K562 (cell line): ENCODE results near the gene RSPH10B. TPM values are rescaled to one million over a fixed set of nuclear protein-coding genes. Genes with fewer than 3 reads are reported as not detected.
A peak's percentile ranks its signal among the peaks of the same experiment; 100 is the strongest.

Source experiments
- BACH1 ChIP-seq: fragments of 200-800 bp; sonication (Bioruptor generic); IDR thresholded peaks from 2 replicates; pipeline ENCODE4 v1.6.1; 2016; ENCODE audit warnings: missing genetic modification characterization, missing compliant biosample characterization
- KDM2B ChIP-seq: fragments of 250-450 bp; sonication (Bioruptor Pico); IDR thresholded peaks from 2 replicates; pipeline ENCODE4 v1.8.0; 2021; ENCODE audit warnings: mild to moderate bottlenecking, moderate library complexity
- MBD2 ChIP-seq: sonication (generic); IDR thresholded peaks from 2 replicates; pipeline ENCODE4 v1.6.1; 2016; ENCODE audit warnings: low read depth, borderline replicate concordance
- MCM3 ChIP-seq: fragments of 450-650 bp; IDR thresholded peaks from 2 replicates; pipeline ENCODE4 v1.6.1; 2016
- MCM5 ChIP-seq: fragments of 450-650 bp; IDR thresholded peaks from 2 replicates; pipeline ENCODE4 v1.6.1; 2016; ENCODE audit warnings: low read depth
- MXI1 ChIP-seq: IDR thresholded peaks from 2 replicates; pipeline ENCODE4 v1.6.1; 2011; ENCODE audit warnings: low read depth, mild to moderate bottlenecking, improper control_type of control experiment, low read length
- NCOR1 ChIP-seq: fragments of 450-650 bp; IDR thresholded peaks from 2 replicates; pipeline ENCODE4 v1.6.1; 2016; ENCODE audit warnings: mild to moderate bottlenecking, moderate library complexity
- SRF ChIP-seq, 2 experiments: fragments of 250-450, 450-650 bp in 1 of 2; sonication (Bioruptor Pico) in 1 of 2; sonication (generic) in 1 of 2; formaldehyde crosslinking; IDR thresholded peaks; 2 replicates each; pipeline versions ENCODE4 v1.5.0 to v1.5.1; 2020 to 2022; ENCODE audit warnings: mild to moderate bottlenecking in 1 of 2, missing genetic modification reagents in 1 of 2
- TCF3 ChIP-seq: sonication (generic); formaldehyde crosslinking; IDR thresholded peaks from 2 replicates; pipeline ENCODE4 v1.4.0; 2020; ENCODE audit warnings: mild to moderate bottlenecking, missing genetic modification reagents
- ZNF133 ChIP-seq: fragments of 250-450 bp; sonication (Bioruptor Pico); IDR thresholded peaks from 2 replicates; pipeline ENCODE4 v1.4.0; 2020; ENCODE audit warnings: mild to moderate bottlenecking
- ZNF175 ChIP-seq: fragments of 200-800 bp; sonication (Bioruptor generic); IDR thresholded peaks from 2 replicates; pipeline ENCODE4 v1.6.1; 2016; ENCODE audit warnings: low read depth, mild to moderate bottlenecking, missing genetic modification characterization, missing compliant biosample characterization
- ZNF668 ChIP-seq: fragments of 250-450 bp; sonication (Bioruptor Pico); IDR thresholded peaks from 2 replicates; pipeline ENCODE4 v1.8.0; 2022; ENCODE audit warnings: mild to moderate bottlenecking, inconsistent platforms
- polyA plus RNA-seq, 8 experiments: library from polyadenylated mRNA; depleted of rRNA in 4 of 8; stranded (reverse) in 5 of 8; unstranded in 3 of 8; fragments of >200 nt; fragmentation: Nextera tagmentation in 2 of 8; fragmentation: Illumina TruSeq in 1 of 8; extraction: Ambion mirVana in 2 of 8; extraction: Trizol in 1 of 8; gene quantifications; 2 replicates each; pipeline versions ENCODE4 v1.2.1 to v1.2.3, GENCODE V29; 2011 to 2014; ENCODE audit warnings: inconsistent platforms in 1 of 8, missing spikeins in 1 of 8
- total RNA-seq, 7 experiments: library from RNA; depleted of rRNA in 6 of 7; stranded (reverse); fragments of >200 nt in 6 of 7; fragmentation: Illumina TruSeq in 2 of 7; extraction: Trizol in 2 of 7; gene quantifications; 2 replicates each; pipeline versions ENCODE4 v1.2.1 to v1.2.3, GENCODE V29; 2011 to 2021; ENCODE audit warnings: low replicate concordance in 1 of 7
- TF ChIP-seq, protein P1 (sequence below), 3 experiments: fragments of 200-800 bp in 1 of 3; sonication (Bioruptor generic) in 1 of 3; sonication (generic) in 1 of 3; formaldehyde crosslinking in 1 of 3; IDR thresholded peaks; 2 replicates each; pipeline versions ENCODE4 v1.6.1 to v1.8.0; 2016 to 2022; ENCODE audit warnings: mild to moderate bottlenecking in 2 of 3, missing compliant biosample characterization in 2 of 3, missing genetic modification characterization in 2 of 3, missing genetic modification reagents in 1 of 3
- TF ChIP-seq, protein P2 (sequence below): fragments of 250-450 bp; sonication (Bioruptor Pico); IDR thresholded peaks from 2 replicates; pipeline ENCODE4 v1.5.0; 2021; ENCODE audit warnings: mild to moderate bottlenecking, moderate library complexity
- TF ChIP-seq, protein P3 (sequence below), 2 experiments: IDR thresholded peaks; 2 replicates each; pipeline ENCODE4 v1.6.1; 2012; ENCODE audit warnings: improper control_type of control experiment in 2 of 2, low read depth in 2 of 2, low read length in 2 of 2, borderline replicate concordance in 1 of 2
- TF ChIP-seq, protein P4 (sequence below): sonication (generic); formaldehyde crosslinking; IDR thresholded peaks from 2 replicates; pipeline ENCODE4 v1.8.0; 2022; ENCODE audit warnings: missing genetic modification reagents, mild to moderate bottlenecking, moderate library complexity, borderline replicate concordance

The RSPH10B gene
- total and polyA plus RNA-seq, 9 of the 15 experiments (the other 6 are each of a cell fraction or from before 2014, with no cell fraction given) = 0.01 to 0.09 TPM; not detected in 7

DNA sequence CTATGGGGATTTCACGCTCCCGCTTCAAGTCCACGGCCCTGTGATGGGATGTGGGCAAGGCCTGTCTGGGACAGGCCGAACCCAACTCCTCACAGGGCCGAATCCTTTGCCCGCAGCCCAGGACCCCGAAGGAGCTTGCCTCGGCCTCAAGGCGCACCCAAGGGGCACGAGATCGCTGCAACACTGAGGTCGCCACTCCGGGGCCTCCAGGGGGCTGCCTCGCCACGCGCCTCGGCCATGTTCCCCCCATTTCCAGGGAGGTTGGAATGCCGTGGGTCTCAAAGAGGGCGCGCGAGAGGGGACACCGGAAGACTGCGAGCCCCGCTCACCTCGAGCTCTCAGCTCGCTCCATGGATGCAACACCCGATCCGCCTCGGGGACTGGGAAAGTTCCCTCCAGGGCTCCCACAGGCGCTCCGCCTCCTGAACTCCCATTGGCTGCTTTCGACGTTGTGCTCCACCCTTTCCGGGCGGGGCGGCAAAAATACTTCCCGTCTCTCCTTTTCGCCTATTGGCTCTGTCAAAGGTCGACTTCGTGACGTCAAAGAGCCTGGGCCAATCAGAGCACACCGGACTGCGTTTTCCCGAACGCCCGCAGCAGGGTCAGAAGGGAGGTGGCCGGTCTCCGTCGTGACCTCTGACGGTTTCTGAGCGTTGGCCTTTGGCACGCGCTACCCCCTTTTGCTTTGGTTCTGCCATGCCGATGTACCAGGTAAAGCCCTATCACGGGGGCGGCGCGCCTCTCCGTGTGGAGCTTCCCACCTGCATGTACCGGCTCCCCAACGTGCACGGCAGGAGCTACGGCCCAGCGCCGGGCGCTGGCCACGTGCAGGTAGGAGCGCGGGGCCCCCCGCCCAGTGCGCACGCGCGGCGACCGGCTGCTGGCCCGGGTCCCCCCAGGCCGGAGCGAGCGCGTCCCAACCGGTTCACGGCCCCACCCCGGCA, 38.5 kb upstream of the RSPH10B start, which contains the start of the genes AIMP2 and PMS2 (continued):
- TF ChIP-seq, protein P1, sequence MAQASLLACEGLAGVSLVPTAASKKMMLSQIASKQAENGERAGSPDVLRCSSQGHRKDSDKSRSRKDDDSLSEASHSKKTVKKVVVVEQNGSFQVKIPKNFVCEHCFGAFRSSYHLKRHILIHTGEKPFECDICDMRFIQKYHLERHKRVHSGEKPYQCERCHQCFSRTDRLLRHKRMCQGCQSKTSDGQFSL (CRISPR knock-in tag; IDR thresholded peaks at IDR 0.05) = peak; percentile 55; the same call in 1 of the 2 replicates
- TF ChIP-seq, protein P1 (tag; IDR thresholded peaks at IDR 0.05) = no peak
- TF ChIP-seq, protein P2, sequence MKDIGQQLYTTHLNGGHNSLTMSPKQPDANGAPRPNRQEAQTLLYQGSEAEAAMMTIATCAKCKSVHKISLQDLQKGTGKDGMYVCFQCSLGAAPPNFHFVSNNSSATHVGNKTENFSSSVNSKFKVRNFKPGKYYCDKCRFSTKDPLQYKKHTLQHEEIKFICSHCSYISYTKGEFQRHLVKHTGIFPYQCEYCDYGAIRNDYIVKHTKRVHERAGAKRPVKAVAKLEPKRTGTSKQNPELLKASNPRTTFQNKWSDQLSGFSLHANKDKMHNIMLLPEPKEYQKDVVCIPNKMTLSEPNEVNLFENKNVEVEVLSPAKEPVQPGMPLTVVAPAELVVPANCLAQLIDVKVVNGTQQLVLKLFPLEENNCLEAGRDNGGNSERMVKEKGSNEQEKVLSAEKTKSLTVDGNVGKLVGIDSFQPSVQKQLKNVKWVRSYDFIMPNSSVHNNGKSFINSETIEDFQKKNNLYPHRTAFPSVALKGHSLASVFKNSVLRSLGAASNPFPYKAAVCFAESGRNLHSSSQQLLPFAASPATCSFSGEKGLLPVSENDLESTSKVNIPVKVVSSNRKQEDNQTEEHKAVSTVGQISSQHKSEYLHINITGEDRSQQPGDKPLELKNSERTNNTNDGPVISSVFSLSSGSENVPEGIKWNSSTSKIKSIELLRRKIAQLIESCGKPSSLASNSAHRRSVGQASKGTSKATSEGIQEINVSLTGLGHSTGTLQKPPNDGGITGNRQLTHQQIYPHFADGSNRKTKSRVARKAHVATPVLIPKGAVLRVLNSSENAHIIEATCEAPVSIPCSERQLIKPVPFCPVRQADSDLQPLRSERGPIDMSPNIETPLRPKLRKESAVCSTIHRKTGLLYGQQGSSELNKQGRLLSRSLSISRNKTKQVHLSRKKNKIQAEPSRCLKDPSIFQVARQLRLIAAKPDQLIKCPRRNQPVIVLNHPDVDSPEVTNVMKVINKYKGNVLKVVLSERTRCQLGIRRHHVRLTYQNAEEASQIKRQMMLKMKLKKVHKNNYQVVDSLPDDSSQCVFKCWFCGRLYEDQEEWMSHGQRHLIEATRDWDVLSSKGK (CRISPR knock-in tag) = no peak
- TF ChIP-seq BACH1 (tag) (no peak; the same call in 1 of the 2 replicates), SRF (CRISPR knock-in tag; IDR thresholded peaks at IDR 0.05) (peak; percentile 35; a peak in 1 of 4 replicates), MCM3 (no peak), ZNF175 (CRISPR knock-in tag) (peak; percentile 84), ZNF668 (peak; percentile 31; the same call in 1 of the 2 replicates), NCOR1 (0 out of 2 replicates have a peak, but pooled peaks have one; percentile 21), ZNF133 (0 out of 2 replicates have a peak, but pooled peaks have one; percentile 69), MCM5 (no peak), MXI1 (peak; percentile 59; the same call in 1 of the 2 replicates), KDM2B (CRISPR knock-in tag) (0 out of 2 replicates have a peak, but pooled peaks have one; percentile 13), TCF3 (CRISPR knock-in tag) (no peak; the same call in 1 of the 2 replicates), MBD2 (peak; percentile 86)
- TF ChIP-seq, protein P3, sequence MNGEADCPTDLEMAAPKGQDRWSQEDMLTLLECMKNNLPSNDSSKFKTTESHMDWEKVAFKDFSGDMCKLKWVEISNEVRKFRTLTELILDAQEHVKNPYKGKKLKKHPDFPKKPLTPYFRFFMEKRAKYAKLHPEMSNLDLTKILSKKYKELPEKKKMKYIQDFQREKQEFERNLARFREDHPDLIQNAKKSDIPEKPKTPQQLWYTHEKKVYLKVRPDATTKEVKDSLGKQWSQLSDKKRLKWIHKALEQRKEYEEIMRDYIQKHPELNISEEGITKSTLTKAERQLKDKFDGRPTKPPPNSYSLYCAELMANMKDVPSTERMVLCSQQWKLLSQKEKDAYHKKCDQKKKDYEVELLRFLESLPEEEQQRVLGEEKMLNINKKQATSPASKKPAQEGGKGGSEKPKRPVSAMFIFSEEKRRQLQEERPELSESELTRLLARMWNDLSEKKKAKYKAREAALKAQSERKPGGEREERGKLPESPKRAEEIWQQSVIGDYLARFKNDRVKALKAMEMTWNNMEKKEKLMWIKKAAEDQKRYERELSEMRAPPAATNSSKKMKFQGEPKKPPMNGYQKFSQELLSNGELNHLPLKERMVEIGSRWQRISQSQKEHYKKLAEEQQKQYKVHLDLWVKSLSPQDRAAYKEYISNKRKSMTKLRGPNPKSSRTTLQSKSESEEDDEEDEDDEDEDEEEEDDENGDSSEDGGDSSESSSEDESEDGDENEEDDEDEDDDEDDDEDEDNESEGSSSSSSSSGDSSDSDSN (IDR thresholded peaks at IDR 0.05; ENCODE audit: borderline replicate concordance in 1 of 2, low read depth in 2 of 2, low read length in 2 of 2) = no peak
- TF ChIP-seq, protein P4, sequence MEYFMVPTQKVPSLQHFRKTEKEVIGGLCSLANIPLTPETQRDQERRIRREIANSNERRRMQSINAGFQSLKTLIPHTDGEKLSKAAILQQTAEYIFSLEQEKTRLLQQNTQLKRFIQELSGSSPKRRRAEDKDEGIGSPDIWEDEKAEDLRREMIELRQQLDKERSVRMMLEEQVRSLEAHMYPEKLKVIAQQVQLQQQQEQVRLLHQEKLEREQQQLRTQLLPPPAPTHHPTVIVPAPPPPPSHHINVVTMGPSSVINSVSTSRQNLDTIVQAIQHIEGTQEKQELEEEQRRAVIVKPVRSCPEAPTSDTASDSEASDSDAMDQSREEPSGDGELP (CRISPR knock-in tag) = peak; percentile 88
